NB4 (cell line): Measurements from ENCODE around the gene CORO2A.

Experiments
- CTCF ChIP-seq: IDR thresholded peaks from one replicate; pipeline ENCODE4 v1.5.1; 2012; ENCODE audit warnings: low read depth, low read length
- MYC ChIP-seq: IDR thresholded peaks from 2 replicates; pipeline ENCODE4 v1.6.1; 2011; ENCODE audit warnings: low read depth, low read length
- TF ChIP-seq, protein P1 (sequence below): IDR thresholded peaks from 2 replicates; pipeline ENCODE4 v1.6.1; 2011; ENCODE audit warnings: low read depth, low read length

- TF ChIP-seq CTCF (no peak), MYC (no peak)
- TF ChIP-seq, protein P1, sequence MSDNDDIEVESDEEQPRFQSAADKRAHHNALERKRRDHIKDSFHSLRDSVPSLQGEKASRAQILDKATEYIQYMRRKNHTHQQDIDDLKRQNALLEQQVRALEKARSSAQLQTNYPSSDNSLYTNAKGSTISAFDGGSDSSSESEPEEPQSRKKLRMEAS: no peak
Measured at GRCh38 chr9:98187926-98188325, 4.5 kb downstream of the CORO2A start.
